ENCODE data around the gene ANKRD63. TPM values are rescaled to one million over a fixed set of nuclear protein-coding genes. Genes with fewer than 3 reads are reported as not detected.

ANKRD63 gene
- total and polyA plus RNA-seq, 9 of the 15 experiments (the other 6 are each of a cell fraction or from before 2014, with no cell fraction given) = 1.3 to 2.0 (median 1.8) TPM; not detected in 6

DNA sequence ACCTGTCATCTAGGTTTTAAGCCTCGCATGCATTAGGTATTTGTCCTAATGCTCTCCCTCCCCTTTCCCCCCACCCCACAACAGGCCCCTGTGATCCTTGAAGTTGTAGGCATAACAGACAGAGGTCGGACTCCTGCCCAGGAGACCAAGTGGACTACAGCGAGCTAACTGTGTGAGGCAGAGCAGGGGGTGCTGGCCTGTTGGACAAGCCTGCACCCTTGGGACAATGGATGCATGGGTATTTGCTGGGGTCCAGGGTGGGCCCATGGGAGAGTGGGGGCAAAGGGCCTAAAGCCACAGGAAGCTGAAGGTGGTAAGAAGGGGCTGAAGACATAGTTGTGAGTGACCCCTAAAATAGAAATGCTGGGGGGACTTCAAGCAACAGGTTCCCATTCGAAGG is 22.4 kb upstream of the ANKRD63 start (continued):
- TF ChIP-seq GMEB1 (CRISPR knock-in tag; IDR thresholded peaks at IDR 0.05) = no peak
- TF ChIP-seq MCM2 (IDR thresholded peaks at IDR 0.05; ENCODE audit: low read depth) = no peak
- no peak for TF ChIP-seq CTCFL (IDR thresholded peaks at IDR 0.05; ENCODE audit: borderline replicate concordance, insufficient read depth, low read depth, low read length, poor library complexity, severe bottlenecking)
- no peak for TF ChIP-seq ZBTB1 (CRISPR knock-in tag; IDR thresholded peaks at IDR 0.05; ENCODE audit: borderline replicate concordance, low read depth)
- no peak for TF ChIP-seq PCBP2 (IDR thresholded peaks at IDR 0.05; ENCODE audit: low read depth, low read length, poor library complexity, severe bottlenecking)
- no peak for TF ChIP-seq ZBTB11 (CRISPR knock-in tag; IDR thresholded peaks at IDR 0.05)
- TF ChIP-seq ZNF263 (CRISPR knock-in tag; IDR thresholded peaks at IDR 0.05; ENCODE audit: borderline replicate concordance) = no peak
- no peak for TF ChIP-seq TGIF2 (CRISPR knock-in tag; IDR thresholded peaks at IDR 0.05)
- no peak for TF ChIP-seq SRF (CRISPR knock-in tag; IDR thresholded peaks at IDR 0.05)
- no peak for TF ChIP-seq KAT2B (IDR thresholded peaks at IDR 0.05; ENCODE audit: low read depth, low read length)

Data from K562 (cell line).